GM12865 (cell line): ENCODE measurements around the gene ZBTB16.

Source experiments
- DNase-seq: peaks from one replicate; pipeline ENCODE4 v3.0.0; 2010; ENCODE audit warnings: low read depth
- H3K4me3 ChIP-seq: 2 replicates; pipeline ENCODE4 v1.5.1; 2011; ENCODE audit warnings: mild to moderate bottlenecking, low read depth, low read length, control low read depth
- CTCF ChIP-seq: IDR thresholded peaks from 2 replicates; pipeline ENCODE4 v1.5.1; 2011; ENCODE audit warnings: low read length, control low read depth, low read depth, inconsistent platforms; ENCODE audit not compliant: insufficient read depth; ENCODE audit errors: missing control alignments

Gene ZBTB16

GRCh38 chr11:114202011-114202609, 142.6 kb downstream of the ZBTB16 start:
- no peak for TF ChIP-seq CTCF
- H3K4me3 ChIP-seq = no peak overlapping the region
- no peak for DNase-seq

GRCh38 chr11:114207096-114207495, 147.6 kb downstream of the ZBTB16 start:
- no peak for DNase-seq
- TF ChIP-seq CTCF = no peak
- no peak overlapping the region for H3K4me3 ChIP-seq

GRCh38 chr11:114208377-114208776, 148.9 kb downstream of the ZBTB16 start:
- no peak for DNase-seq
- no peak overlapping the region for H3K4me3 ChIP-seq
- no peak for TF ChIP-seq CTCF

- TF ChIP-seq CTCF = no peak
- no peak for DNase-seq
- H3K4me3 ChIP-seq = no peak overlapping the region
Observed at GRCh38 chr11:114209343-114209742, 149.8 kb downstream of the ZBTB16 start.

GRCh38 chr11:114209904-114210303, 150.4 kb downstream of the ZBTB16 start:
- TF ChIP-seq CTCF = no peak
- DNase-seq = no peak
- H3K4me3 ChIP-seq = no peak overlapping the region

GRCh38 chr11:114211444-114212121, 152.1 kb downstream of the ZBTB16 start:
- TF ChIP-seq CTCF = no peak
- H3K4me3 ChIP-seq = no peak overlapping the region
- DNase-seq = no peak

GRCh38 chr11:114213622-114214021, 154.1 kb downstream of the ZBTB16 start:
- no peak for DNase-seq
- no peak overlapping the region for H3K4me3 ChIP-seq
- no peak for TF ChIP-seq CTCF
